H9 (cell line): ENCODE measurements around the gene OR2G3. TPM values are rescaled to one million over a fixed set of nuclear protein-coding genes. Genes with fewer than 3 reads are reported as not detected.
A peak's percentile ranks its signal among the peaks of the same experiment; 100 is the strongest.

Experiments
- DNase-seq: peaks from one replicate; pipeline ENCODE4 v3.0.0-alpha.2; 2017
- H2AFZ ChIP-seq: one replicate; pipeline ENCODE4 v1.6.1; 2013; ENCODE audit warnings: mild to moderate bottlenecking, low read length, control low read depth, moderate library complexity
- H2AK5ac ChIP-seq: 2 replicates; pipeline ENCODE4 v1.6.1; 2013; ENCODE audit warnings: low read length, control low read depth, mixed read lengths; ENCODE audit not compliant: insufficient read length
- H2BK120ac ChIP-seq: one replicate; pipeline ENCODE4 v1.6.1; 2013; ENCODE audit warnings: low read depth, mild to moderate bottlenecking, low read length, control low read depth, inconsistent platforms; ENCODE audit not compliant: poor library complexity, severe bottlenecking
- H2BK12ac ChIP-seq: 2 replicates; pipeline ENCODE4 v1.6.1; 2013; ENCODE audit warnings: low read length, control low read depth, mixed read lengths, low read depth; ENCODE audit not compliant: insufficient read length
- H2BK15ac ChIP-seq: 2 replicates; pipeline ENCODE4 v1.6.1; 2013; ENCODE audit warnings: low read depth, low read length, control low read depth
- H2BK20ac ChIP-seq: one replicate; pipeline ENCODE4 v1.6.1; 2013; ENCODE audit warnings: low read depth, mild to moderate bottlenecking, low read length, control low read depth, inconsistent platforms; ENCODE audit not compliant: poor library complexity, severe bottlenecking
- H2BK5ac ChIP-seq: 2 replicates; pipeline ENCODE4 v1.6.1; 2013; ENCODE audit warnings: low read length, control low read depth, mixed read lengths; ENCODE audit not compliant: insufficient read length
- H3K14ac ChIP-seq: 2 replicates; pipeline ENCODE4 v1.6.1; 2013; ENCODE audit warnings: low read length, control low read depth; ENCODE audit not compliant: insufficient read depth
- H3K18ac ChIP-seq: 2 replicates; pipeline ENCODE4 v1.6.1; 2013; ENCODE audit warnings: low read depth, mild to moderate bottlenecking, mixed read lengths, low read length, control low read depth; ENCODE audit not compliant: insufficient read length
- H3K23ac ChIP-seq: 2 replicates; pipeline ENCODE4 v1.6.1; 2013; ENCODE audit warnings: low read length, control low read depth, mixed read lengths, low read depth; ENCODE audit not compliant: insufficient read length
- H3K23me2 ChIP-seq: 2 replicates; pipeline ENCODE4 v1.6.1; 2013; ENCODE audit warnings: low read depth, mild to moderate bottlenecking, mixed read lengths, low read length, control low read depth; ENCODE audit not compliant: insufficient read length, poor library complexity, severe bottlenecking
- H3K27ac ChIP-seq: 2 replicates; pipeline ENCODE4 v1.5.1; 2013; ENCODE audit warnings: low read length, control low read depth, mixed read lengths, low read depth; ENCODE audit not compliant: insufficient read length
- H3K27me3 ChIP-seq: 2 replicates; pipeline ENCODE4 v1.6.1; 2013; ENCODE audit warnings: low read length, control low read depth, inconsistent platforms; ENCODE audit not compliant: insufficient read depth
- H3K4ac ChIP-seq: 2 replicates; pipeline ENCODE4 v1.6.1; 2013; ENCODE audit warnings: low read depth, mild to moderate bottlenecking, control low read depth, inconsistent platforms, low read length, moderate library complexity
- H3K4me1 ChIP-seq: 2 replicates; pipeline ENCODE4 v1.6.1; 2013; ENCODE audit warnings: low read length, control low read depth, inconsistent platforms; ENCODE audit not compliant: insufficient read depth
- H3K4me2 ChIP-seq: 2 replicates; pipeline ENCODE4 v1.6.1; 2013; ENCODE audit warnings: low read length, control low read depth, mixed read lengths; ENCODE audit not compliant: insufficient read length, insufficient read depth
- H3K56ac ChIP-seq: 2 replicates; pipeline ENCODE4 v1.6.1; 2013; ENCODE audit warnings: low read depth, mild to moderate bottlenecking, mixed read lengths, low read length, control low read depth; ENCODE audit not compliant: insufficient read length
- H3K79me1 ChIP-seq: 2 replicates; pipeline ENCODE4 v1.6.1; 2013; ENCODE audit warnings: low read depth, mild to moderate bottlenecking, moderate library complexity, low read length, control low read depth, inconsistent platforms; ENCODE audit not compliant: insufficient read depth, poor library complexity, severe bottlenecking
- H3K79me2 ChIP-seq: 2 replicates; pipeline ENCODE4 v1.6.1; 2013; ENCODE audit warnings: low read length, control low read depth, inconsistent platforms; ENCODE audit not compliant: insufficient read depth
- H3K9ac ChIP-seq: 2 replicates; pipeline ENCODE4 v1.6.1; 2013; ENCODE audit warnings: low read length, control low read depth, mixed read lengths; ENCODE audit not compliant: insufficient read length; ENCODE audit errors: extremely low read depth
- H3K9me3 ChIP-seq: one replicate; pipeline ENCODE4 v1.6.1; 2013; ENCODE audit warnings: low read depth, low read length, inconsistent platforms; ENCODE audit not compliant: control insufficient read depth
- H3T11ph ChIP-seq: one replicate; pipeline ENCODE4 v1.6.1; 2013; ENCODE audit warnings: mild to moderate bottlenecking, low read length, control low read depth, inconsistent platforms
- H4K20me1 ChIP-seq: one replicate; pipeline ENCODE4 v1.6.1; 2013; ENCODE audit not compliant: control insufficient read depth, insufficient read length, insufficient read depth
- H4K5ac ChIP-seq: 2 replicates; pipeline ENCODE4 v1.6.1; 2013; ENCODE audit warnings: low read depth, mild to moderate bottlenecking, mixed read lengths, low read length, control low read depth; ENCODE audit not compliant: insufficient read length
- H4K8ac ChIP-seq: replicated peaks from 2 replicates; pipeline ENCODE4 v1.6.1; 2013; ENCODE audit warnings: low read length, control low read depth, mixed read lengths, low read depth; ENCODE audit not compliant: insufficient read length
- H4K91ac ChIP-seq: 2 replicates; pipeline ENCODE4 v1.6.1; 2013; ENCODE audit warnings: low read depth, mild to moderate bottlenecking, moderate library complexity, mixed read lengths, low read length, control low read depth; ENCODE audit not compliant: insufficient read length
- H3K27ac Mint-ChIP-seq, 3 experiments: 2 replicates in 2 of 3; 3 replicates in 1 of 3; pipeline ENCODE4 v1.8.0; 2020 to 2021; ENCODE audit warnings: mixed read lengths in 3 of 3, mild to moderate bottlenecking in 1 of 3, moderate library complexity in 1 of 3
- H3K27me3 Mint-ChIP-seq: 2 replicates; pipeline ENCODE4 v1.8.0; 2021; ENCODE audit warnings: low read depth, mild to moderate bottlenecking, moderate library complexity, mixed read lengths
- H3K36me3 Mint-ChIP-seq, 3 experiments: 2 replicates in 2 of 3; 3 replicates in 1 of 3; pipeline ENCODE4 v1.8.0; 2020 to 2021; ENCODE audit warnings: low read depth in 3 of 3, mixed read lengths in 3 of 3; ENCODE audit not compliant: insufficient read depth in 1 of 3
- H3K4me1 Mint-ChIP-seq, 2 experiments: 2 replicates each; pipeline ENCODE4 v1.8.0; 2020; ENCODE audit warnings: mixed read lengths in 2 of 2
- H3K4me3 Mint-ChIP-seq, 2 experiments: 2 replicates in 1 of 2; 3 replicates in 1 of 2; pipeline ENCODE4 v1.8.0; 2020 to 2021; ENCODE audit warnings: mild to moderate bottlenecking in 2 of 2, mixed read lengths in 2 of 2, moderate library complexity in 1 of 2
- H3K9me3 Mint-ChIP-seq, 2 experiments: 2 replicates in 1 of 2; 3 replicates in 1 of 2; pipeline ENCODE4 v1.8.0; 2020; ENCODE audit warnings: mild to moderate bottlenecking in 2 of 2, mixed read lengths in 2 of 2, moderate library complexity in 1 of 2
- CTCF ChIP-seq: fragments of 200-600 bp; sonication (generic); conservative IDR thresholded peaks from 3 replicates; pipeline ENCODE4 v1.8.0; 2021; ENCODE audit warnings: antibody characterized with exemption, mild to moderate bottlenecking
- WGBS: extraction: QIAGEN DNeasy Blood & Tissue Kit; methylation state at CpG from one replicate; pipeline ENCODE4 v1.1.7; 2013; ENCODE audit warnings: missing lambda C conversion rate, low lambda C conversion rate, mixed read lengths; ENCODE audit not compliant: insufficient read length; ENCODE audit errors: extremely low coverage; 5-methylcytosine and 5-hydroxymethylcytosine counted together
- long read RNA-seq: library from polyadenylated mRNA; unstranded; transcript quantifications from one replicate; pipeline ENCODE4 v2.0.0, GENCODE V29; 2020
- total RNA-seq: library from RNA; stranded (reverse); gene quantifications from 2 replicates; pipeline ENCODE4 v1.2.1, GENCODE V29; 2021

OR2G3 gene
- total RNA-seq, result not detected in 2 replicates
- long read RNA-seq, result 0 reads

- WGBS, result no CpG with 5 or more reads among the region's 2 CpGs
- Mint-ChIP-seq H3K27ac (peak within 1 kb of the TSS in 1 of 3 experiments; percentile 7; a peak in 1 of 7 replicates), H3K36me3 (no peaks in the 10 kb centered on the region), H3K4me3 (no peak within 1 kb of the TSS), H3K27me3 (no peaks in the 10 kb centered on the region), H3K9me3 (peaks cover 2 to 7% of the 10 kb centered on the region in 2 experiments; a peak in 3 of 5 replicates), H3K4me1 (no peaks in the 10 kb centered on the region)
- H3K4me2 ChIP-seq, result no peak within 1 kb of the TSS
- H2BK120ac ChIP-seq, result no peak within 1 kb of the TSS
- H3K23ac ChIP-seq, result no peak within 1 kb of the TSS
- no peak within 1 kb of the TSS for H2BK5ac ChIP-seq
- no peak within 1 kb of the TSS for H3K18ac ChIP-seq
- H3K9ac ChIP-seq, result no peak within 1 kb of the TSS
- H3K9me3 ChIP-seq, result no peaks in the 10 kb centered on the region
- no peak within 1 kb of the TSS for H2AK5ac ChIP-seq
- H4K91ac ChIP-seq, result no peak within 1 kb of the TSS
- H3K27me3 ChIP-seq, result no peaks in the 10 kb centered on the region
- TF ChIP-seq CTCF, result no peak
- H3K27ac ChIP-seq, result no peak within 1 kb of the TSS
- H2BK12ac ChIP-seq, result no peak within 1 kb of the TSS
- no peak within 1 kb of the TSS for H4K5ac ChIP-seq
- H3T11ph ChIP-seq, result no peak within 1 kb of the TSS
- no peak within 1 kb of the TSS for H3K4ac ChIP-seq
- H4K20me1 ChIP-seq, result no peaks in the 10 kb centered on the region
- no peak within 1 kb of the TSS for H2BK20ac ChIP-seq
- no peaks in the 10 kb centered on the region for H3K23me2 ChIP-seq
- no peaks in the 10 kb centered on the region for H3K79me2 ChIP-seq
- H2AFZ ChIP-seq, result no peak within 1 kb of the TSS
- no peak within 1 kb of the TSS for H2BK15ac ChIP-seq
- no peak within 1 kb of the TSS for H3K56ac ChIP-seq
- no peaks in the 10 kb centered on the region for H3K79me1 ChIP-seq
- no peaks in the 10 kb centered on the region for H3K4me1 ChIP-seq
- H3K14ac ChIP-seq, result no peak within 1 kb of the TSS
- DNase-seq, result no peak
- H4K8ac ChIP-seq, result no peak within 1 kb of the TSS
Measured at GRCh38 chr1:247605286-247605685, at the start of gene OR2G3. OR2G3 (plus strand) TSS chr1:247605586; CDS start chr1:247605586, 0 bp downstream.
